Cortex of kidney (tissue), 1 donor: Measurements from ENCODE around the gene MAST2.
"Not testable (repeated sequence)": the region's sequence is repeated elsewhere in the genome, so short reads cannot be mapped to it uniquely, and the experiment has no call there.

Source experiments
- DNase-seq: peaks from one replicate; lab custom pipeline; 2025; lab: John Stamatoyannopoulos, UW

Gene MAST2

GRCh38 chr1:45894331-45894730 is 90.9 kb downstream of the MAST2 start:
- no peak for DNase-seq

GRCh38 chr1:45894921-45895320 is 91.5 kb downstream of the MAST2 start:
- no peak for DNase-seq

- no peak for DNase-seq
These were observed 92.0 kb downstream of the MAST2 start for GRCh38 chr1:45895406-45895805.

- DNase-seq: no peak
These were observed 103.5 kb downstream of the MAST2 start for GRCh38 chr1:45906883-45907282.

- DNase-seq: no peak
These were observed 105.3 kb downstream of the MAST2 start for GRCh38 chr1:45908611-45909140.

- DNase-seq: no peak
These were observed 108.2 kb downstream of the MAST2 start for GRCh38 chr1:45911634-45912033.

GRCh38 chr1:45913183-45913683 is 109.8 kb downstream of the MAST2 start:
- DNase-seq: no peak

GRCh38 chr1:45913731-45914501 is 110.5 kb downstream of the MAST2 start:
- DNase-seq: no peak

GRCh38 chr1:45914836-45915235 is 111.4 kb downstream of the MAST2 start:
- no peak for DNase-seq

- no peak for DNase-seq
These were observed 119.0 kb downstream of the MAST2 start for GRCh38 chr1:45922374-45922773.

- no peak for DNase-seq
These were observed 119.4 kb downstream of the MAST2 start for GRCh38 chr1:45922813-45923212.

- no peak for DNase-seq
These were observed 119.9 kb downstream of the MAST2 start for GRCh38 chr1:45923343-45923742.

- no peak for DNase-seq
These were observed 121.3 kb downstream of the MAST2 start for GRCh38 chr1:45924736-45925135.

GRCh38 chr1:45925728-45926287 is 122.4 kb downstream of the MAST2 start:
- DNase-seq: no peak

- DNase-seq: no peak
These were observed 122.9 kb downstream of the MAST2 start for GRCh38 chr1:45926330-45926729.

- DNase-seq: not testable (repeated sequence)
These were observed 124.0 kb downstream of the MAST2 start for GRCh38 chr1:45927231-45927915.

- DNase-seq: no peak
These were observed 125.2 kb downstream of the MAST2 start for GRCh38 chr1:45928486-45929205.

- DNase-seq: no peak
These were observed 125.9 kb downstream of the MAST2 start for GRCh38 chr1:45929257-45929687.

- DNase-seq: no peak
These were observed 127.1 kb downstream of the MAST2 start for GRCh38 chr1:45930258-45931150.

GRCh38 chr1:45932205-45932604 is 128.8 kb downstream of the MAST2 start:
- not testable (repeated sequence) for DNase-seq

GRCh38 chr1:45934947-45935346 is 131.5 kb downstream of the MAST2 start:
- no peak for DNase-seq
